ENCODE results near the gene TMEM87A.

The TMEM87A gene

DNA sequence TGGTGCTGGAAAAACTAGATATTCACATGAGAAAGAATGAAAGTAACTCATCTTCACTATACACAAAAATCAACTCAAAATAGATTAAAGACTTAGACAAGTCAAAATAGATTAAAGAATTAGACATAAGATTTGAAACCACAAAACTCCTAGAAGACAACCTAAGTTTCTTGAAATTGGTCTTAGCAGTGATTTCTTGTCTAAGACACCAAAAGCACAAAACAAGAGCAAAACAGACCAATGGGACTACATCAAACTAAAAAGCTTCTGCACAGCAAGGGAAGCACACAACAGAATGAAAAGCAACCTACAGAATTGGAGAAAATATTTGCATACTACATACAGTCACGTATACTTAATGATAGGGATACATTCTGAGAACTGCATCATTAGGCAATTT lies 58.6 kb downstream of the TMEM87A start:
- ChIA-PET POLR2A (ENCODE audit: low non-redundant PET) (no interaction called here), CTCF (no interaction called here)
- TF ChIP-seq, protein P1, sequence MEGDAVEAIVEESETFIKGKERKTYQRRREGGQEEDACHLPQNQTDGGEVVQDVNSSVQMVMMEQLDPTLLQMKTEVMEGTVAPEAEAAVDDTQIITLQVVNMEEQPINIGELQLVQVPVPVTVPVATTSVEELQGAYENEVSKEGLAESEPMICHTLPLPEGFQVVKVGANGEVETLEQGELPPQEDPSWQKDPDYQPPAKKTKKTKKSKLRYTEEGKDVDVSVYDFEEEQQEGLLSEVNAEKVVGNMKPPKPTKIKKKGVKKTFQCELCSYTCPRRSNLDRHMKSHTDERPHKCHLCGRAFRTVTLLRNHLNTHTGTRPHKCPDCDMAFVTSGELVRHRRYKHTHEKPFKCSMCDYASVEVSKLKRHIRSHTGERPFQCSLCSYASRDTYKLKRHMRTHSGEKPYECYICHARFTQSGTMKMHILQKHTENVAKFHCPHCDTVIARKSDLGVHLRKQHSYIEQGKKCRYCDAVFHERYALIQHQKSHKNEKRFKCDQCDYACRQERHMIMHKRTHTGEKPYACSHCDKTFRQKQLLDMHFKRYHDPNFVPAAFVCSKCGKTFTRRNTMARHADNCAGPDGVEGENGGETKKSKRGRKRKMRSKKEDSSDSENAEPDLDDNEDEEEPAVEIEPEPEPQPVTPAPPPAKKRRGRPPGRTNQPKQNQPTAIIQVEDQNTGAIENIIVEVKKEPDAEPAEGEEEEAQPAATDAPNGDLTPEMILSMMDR (conservative IDR thresholded peaks at IDR 0.05; ENCODE audit: low read depth): no peak
- DNase-seq (ENCODE audit: low spot score): no peak
- H3K27ac ChIP-seq: no peak overlapping the region

DNA sequence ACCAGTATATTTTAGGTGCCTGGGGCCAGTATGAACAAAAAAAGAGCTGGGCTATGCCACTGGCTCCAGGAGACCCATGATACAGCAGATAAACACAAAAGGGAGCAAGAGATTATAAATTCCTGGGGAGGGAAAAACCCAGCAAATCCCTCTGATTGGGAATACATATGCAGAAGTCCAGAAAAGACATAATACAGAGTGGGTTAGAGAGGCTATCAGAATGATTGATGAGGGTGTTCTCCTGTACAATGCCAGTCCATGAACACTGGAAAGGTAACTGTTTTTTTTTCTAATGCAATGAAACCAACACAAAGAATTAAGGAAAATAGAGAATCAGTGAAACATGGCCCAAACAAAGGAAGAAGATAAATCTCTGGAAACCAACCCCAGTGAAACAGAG lies 59.7 kb downstream of the TMEM87A start:
- TF ChIP-seq, protein P1 (conservative IDR thresholded peaks at IDR 0.05; ENCODE audit: low read depth): no peak
- no peak overlapping the region for H3K27ac ChIP-seq
- no peak for DNase-seq (ENCODE audit: low spot score)
- CTCF ChIA-PET: no interaction called here
- POLR2A ChIA-PET (ENCODE audit: low non-redundant PET): no interaction called here

DNA sequence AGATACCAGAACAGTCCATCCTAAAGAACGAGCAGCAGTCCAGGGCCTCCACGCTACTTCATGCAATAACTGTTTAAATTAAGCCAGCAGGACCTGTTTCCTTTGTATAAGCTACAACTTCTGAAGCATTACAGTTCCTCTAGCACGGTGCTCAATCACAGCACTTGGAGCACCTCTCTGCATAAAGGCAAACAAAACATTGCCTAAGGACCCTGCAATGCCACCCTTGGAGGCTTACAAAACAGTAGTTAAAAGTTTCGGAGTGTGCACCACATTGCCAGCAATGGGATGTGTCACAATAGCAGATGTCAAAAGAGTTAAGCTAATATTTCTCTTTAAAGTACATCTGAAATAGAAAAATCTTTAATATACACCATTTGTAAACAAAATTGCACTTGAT lies 62.5 kb downstream of the TMEM87A start:
- ChIA-PET POLR2A (ENCODE audit: low non-redundant PET) (no interaction called here), CTCF (no interaction called here)
- no peak overlapping the region for H3K27ac ChIP-seq
- no peak for DNase-seq (ENCODE audit: low spot score)
- TF ChIP-seq, protein P1 (conservative IDR thresholded peaks at IDR 0.05; ENCODE audit: low read depth): no peak

DNA sequence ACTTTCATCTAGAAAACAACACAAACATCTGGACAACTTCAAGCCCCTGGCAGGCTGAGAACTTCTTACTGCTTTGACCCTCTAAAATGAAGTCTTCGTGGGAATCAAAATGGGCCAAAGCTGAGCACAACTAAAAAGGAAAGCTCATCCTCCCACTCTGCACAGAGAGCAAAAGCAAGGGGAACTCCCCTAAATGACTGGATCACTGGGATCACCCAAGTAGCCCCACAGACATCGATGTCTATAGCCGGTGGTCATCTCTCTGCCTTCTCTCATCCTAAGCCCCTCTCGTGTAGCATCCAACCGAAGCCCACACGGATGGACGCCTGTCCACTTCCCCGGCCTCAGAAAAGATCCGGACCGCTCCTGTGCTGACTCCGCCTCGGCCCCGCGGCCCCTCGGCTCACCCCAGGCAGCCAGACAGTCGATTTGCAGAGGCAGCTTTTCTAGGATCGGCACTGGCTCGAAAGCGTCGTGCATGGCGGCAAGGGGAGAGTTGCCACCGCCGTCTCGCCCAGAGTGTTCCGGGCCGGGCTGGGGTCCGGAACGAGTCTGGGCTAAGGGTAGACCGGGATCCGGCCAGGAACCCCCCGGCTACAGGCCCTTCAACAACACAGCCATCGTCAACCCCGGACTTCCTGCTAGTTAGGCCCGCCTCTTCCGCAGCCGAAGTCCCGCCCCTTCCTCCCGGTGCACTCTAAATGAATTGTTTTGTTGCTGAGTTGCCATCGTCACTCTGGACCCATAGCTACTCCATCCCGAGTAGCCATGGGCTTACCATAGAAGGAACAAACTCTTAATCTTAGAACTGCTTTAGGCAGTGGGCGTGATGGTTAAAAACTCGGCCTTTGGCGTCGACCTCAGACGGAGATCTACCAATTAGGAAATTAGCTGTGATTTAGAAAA lies 65.3 kb downstream of the TMEM87A start, which contains the start of gene VPS39:
Gene VPS39 (minus strand): TSS at position 631 of the 906 bp plus-strand sequence. CDS start 151 bp downstream, at position 480.
- H3K27ac ChIP-seq: peak within 1 kb of the TSS; percentile 70
- ChIA-PET CTCF (interaction anchor here (0.7 kb wide), 1 partner anchor 15 kb away, joined by 3 read pairs; no protein-coding TSS in a partner anchor), POLR2A (ENCODE audit: low non-redundant PET) (interaction anchor here (0.6 kb wide), 2 partner anchors 9 to 25 kb away, joined by 4 read pairs; no protein-coding TSS in a partner anchor)
- TF ChIP-seq, protein P1 (conservative IDR thresholded peaks at IDR 0.05; ENCODE audit: low read depth): no peak
- peak; percentile 92 for DNase-seq (ENCODE audit: low spot score)

DNA sequence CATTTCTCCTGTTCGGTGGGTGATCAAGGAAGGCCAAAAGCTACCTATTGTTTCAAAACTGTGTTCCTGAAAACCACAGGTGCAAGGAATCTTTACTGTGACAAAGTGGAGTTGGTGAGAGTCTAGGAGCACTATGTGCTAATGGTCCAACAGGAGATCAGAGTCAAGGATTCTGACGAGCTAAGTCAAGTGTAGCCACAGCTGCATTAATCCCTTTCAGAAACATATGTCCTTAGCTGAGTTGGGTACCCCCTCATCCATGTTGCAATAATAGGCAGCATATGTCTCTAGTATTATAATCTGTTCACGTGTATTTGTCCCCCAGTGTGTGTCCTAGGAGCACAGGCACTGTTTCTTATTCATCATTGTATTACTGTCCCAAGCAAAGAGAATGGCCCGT lies 66.8 kb downstream of the TMEM87A start:
- ChIA-PET CTCF (interaction anchor here (0.6 kb wide), 1 partner anchor 14 kb away, joined by 3 read pairs; no protein-coding TSS in a partner anchor), POLR2A (ENCODE audit: low non-redundant PET) (interaction anchor here (0.5 kb wide), 1 partner anchor 38 kb away, joined by 6 read pairs; no protein-coding TSS in a partner anchor)
- TF ChIP-seq, protein P1 (conservative IDR thresholded peaks at IDR 0.05; ENCODE audit: low read depth): no peak
- DNase-seq (ENCODE audit: low spot score): no peak
- no peak overlapping the region for H3K27ac ChIP-seq

DNA sequence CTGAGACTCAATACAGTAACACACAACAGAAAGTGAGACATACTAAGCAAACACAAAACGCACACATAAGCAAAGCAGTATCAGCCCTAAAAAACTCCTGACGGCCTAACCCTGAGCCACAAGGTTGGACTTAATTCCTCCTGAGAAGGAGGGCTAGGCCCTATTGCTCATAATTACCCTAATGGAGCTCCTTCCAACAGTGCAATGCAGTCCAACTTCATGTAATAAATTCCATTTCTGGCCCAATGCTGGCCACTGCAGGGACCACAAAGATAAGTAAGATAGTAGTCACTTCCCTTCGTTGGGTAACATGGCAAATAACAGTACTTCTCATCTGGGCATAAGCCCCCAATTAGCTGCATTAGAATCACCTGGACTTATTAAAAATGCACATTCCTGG lies 69.3 kb downstream of the TMEM87A start:
- CTCF ChIA-PET: no interaction called here
- DNase-seq (ENCODE audit: low spot score): no peak

More for the DNA sequence above, 69.3 kb downstream of the TMEM87A start:
- TF ChIP-seq, protein P1 (conservative IDR thresholded peaks at IDR 0.05; ENCODE audit: low read depth): no peak
- POLR2A ChIA-PET (ENCODE audit: low non-redundant PET): no interaction called here
- no peak overlapping the region for H3K27ac ChIP-seq
